Uterus (tissue), 4 donors: ENCODE measurements around the gene VKORC1. TPM values are rescaled to one million over a fixed set of nuclear protein-coding genes. Genes with fewer than 3 reads are reported as not detected.
A peak's percentile ranks its signal among the peaks of the same experiment; 100 is the strongest.

Experiments
- DNase-seq, 2 donors: peaks; one replicate each; pipeline ENCODE4 v3.0.0-alpha.2; 2019 to 2020
- H3K27ac ChIP-seq, 2 donors: fragments of 200-600 bp; sonication (generic); 1 replicate in 1 of 2; 2 replicates in 1 of 2; pipeline ENCODE4 v1.5.1; 2016 to 2018
- H3K27me3 ChIP-seq, 2 donors: fragments of 200-600 bp; sonication (generic); one replicate each; pipeline ENCODE4 v1.5.1; 2018 to 2019; ENCODE audit warnings: control low read depth in 1 of 2
- H3K36me3 ChIP-seq, 2 donors: fragments of 200-600 bp; sonication (generic); one replicate each; pipeline ENCODE4 v1.5.1; 2019; ENCODE audit warnings: control low read depth in 1 of 2
- H3K4me1 ChIP-seq, 2 donors: fragments of 200-600 bp; sonication (generic); one replicate each; pipeline ENCODE4 v1.5.1; 2018 to 2019; ENCODE audit warnings: control low read depth in 1 of 2
- H3K4me3 ChIP-seq, 2 donors: fragments of 200-600 bp; sonication (generic); 1 replicate in 1 of 2; 2 replicates in 1 of 2; pipeline ENCODE4 v1.5.1; 2018 to 2019; ENCODE audit warnings: mild to moderate bottlenecking in 1 of 2
- H3K9me3 ChIP-seq, 2 donors: fragments of 200-600 bp; sonication (generic); one replicate each; pipeline ENCODE4 v1.5.1; 2019; ENCODE audit warnings: control low read depth in 1 of 2
- CTCF ChIP-seq, 4 experiments: fragments of 200-600 bp in 2 of 4; fragments of 450-650 bp in 2 of 4; sonication (generic) in 2 of 4; IDR thresholded peaks; one replicate each; pipeline ENCODE4 v1.5.1; 2016 to 2019; ENCODE audit warnings: antibody characterized with exemption in 4 of 4, mild to moderate bottlenecking in 2 of 4, moderate library complexity in 1 of 4
- POLR2A ChIP-seq, 2 donors: fragments of 450-650 bp; IDR thresholded peaks; one replicate each; pipeline ENCODE4 v1.6.1; 2016; ENCODE audit warnings: antibody characterized with exemption in 2 of 2, mild to moderate bottlenecking in 1 of 2, moderate library complexity in 1 of 2
- intact Hi-C: fragments of 100-400 bp; cut with DNase I; formaldehyde crosslinking; loops from one replicate; pipeline ENCODE4 v1.15.1; 2023; ENCODE audit warnings: low total_unique reads
- total RNA-seq, 4 donors: library from RNA; depleted of rRNA in 3 of 4; stranded (reverse); fragments of >200 nt in 3 of 4; gene quantifications; one replicate each; pipeline versions ENCODE4 v1.1.0 to v1.2.4, GENCODE V29; 2014 to 2023
- donor health status: DM: yes; HTN: yes; CAD: no.

Gene VKORC1
- total RNA-seq, 4 donors from 2014 or later: 68.7 to 81.8 (median 73.5) TPM

GRCh38 chr16:31108794-31109558 is 14.4 kb upstream of the VKORC1 start:
- intact Hi-C loops: no loop called here
- peaks cover 0 to 6% of the 10 kb centered on the region in 2 donors for H3K4me1 ChIP-seq

DNA sequence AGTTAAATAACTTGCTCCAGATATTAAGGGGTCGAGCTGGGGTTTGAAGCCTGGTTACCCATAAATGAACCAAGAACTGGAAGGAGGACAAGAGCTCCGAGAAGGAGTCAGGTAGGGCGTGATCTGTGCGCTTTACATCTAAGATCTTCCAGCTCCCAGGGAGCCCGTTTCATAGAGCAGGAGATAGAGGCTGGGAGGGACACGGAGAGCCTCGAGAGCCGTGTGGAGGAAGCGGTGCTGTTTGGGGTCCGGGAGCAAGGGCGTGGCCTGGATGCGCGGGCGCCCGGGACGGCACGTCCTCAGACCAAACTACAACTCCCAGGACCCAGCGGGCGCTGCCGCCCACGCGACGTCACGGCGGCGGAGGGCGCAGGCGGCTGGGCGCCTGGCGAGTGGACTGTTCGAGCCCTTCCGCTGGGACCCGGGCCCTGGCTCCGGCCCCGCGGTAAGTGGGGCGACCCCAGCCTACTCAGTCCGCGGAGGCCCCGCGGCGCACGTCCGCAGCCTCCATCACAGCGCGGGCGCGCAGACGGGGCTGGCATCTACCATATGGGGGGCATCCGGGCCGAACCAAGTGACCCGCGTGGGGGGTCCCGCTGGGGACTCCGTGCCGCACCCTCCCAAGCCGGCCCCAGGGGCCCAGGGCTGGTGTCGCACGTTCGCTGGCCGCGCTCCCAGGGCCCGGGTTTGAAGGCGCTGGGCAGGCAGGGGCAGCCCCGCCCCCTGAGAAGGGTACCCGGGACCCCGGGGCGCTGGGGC is 13.6 kb upstream of the VKORC1 start, which contains the start of gene BCKDK:
TSS of gene BCKDK (plus strand) at position 352 of the 759 bp plus-strand sequence. CDS start 838 bp downstream, outside the sequence.
- intact Hi-C loops: no loop called here
- Histone ChIP-seq H3K36me3 (no peaks in the 10 kb centered on the region), H3K27me3 (no peaks in the 10 kb centered on the region), H3K27ac (peak within 1 kb of the TSS; percentile 82 to 86), H3K9me3 (no peaks in the 10 kb centered on the region), H3K4me1 (peaks cover 0 to 6% of the 10 kb centered on the region in 2 donors), H3K4me3 (peak within 1 kb of the TSS; percentile 63 to 82)
- peak; percentile 63 to 76 for DNase-seq
- no peak for TF ChIP-seq CTCF (IDR thresholded peaks at IDR 0.05)
- peak; percentile 20 to 69 for TF ChIP-seq POLR2A (IDR thresholded peaks at IDR 0.05)

More at GRCh38 chr16:31108794-31109558, 14.4 kb upstream of the VKORC1 start:
- H3K36me3 ChIP-seq: no peaks in the 10 kb centered on the region
- peak overlapping the region; percentile 63 to 82 for H3K4me3 ChIP-seq
- no peak for DNase-seq
- H3K9me3 ChIP-seq: no peaks in the 10 kb centered on the region
- H3K27me3 ChIP-seq: no peaks in the 10 kb centered on the region
- peak overlapping the region; percentile 82 to 86 for H3K27ac ChIP-seq
- TF ChIP-seq POLR2A (IDR thresholded peaks at IDR 0.05) (no peak), CTCF (IDR thresholded peaks at IDR 0.05) (no peak)

DNA sequence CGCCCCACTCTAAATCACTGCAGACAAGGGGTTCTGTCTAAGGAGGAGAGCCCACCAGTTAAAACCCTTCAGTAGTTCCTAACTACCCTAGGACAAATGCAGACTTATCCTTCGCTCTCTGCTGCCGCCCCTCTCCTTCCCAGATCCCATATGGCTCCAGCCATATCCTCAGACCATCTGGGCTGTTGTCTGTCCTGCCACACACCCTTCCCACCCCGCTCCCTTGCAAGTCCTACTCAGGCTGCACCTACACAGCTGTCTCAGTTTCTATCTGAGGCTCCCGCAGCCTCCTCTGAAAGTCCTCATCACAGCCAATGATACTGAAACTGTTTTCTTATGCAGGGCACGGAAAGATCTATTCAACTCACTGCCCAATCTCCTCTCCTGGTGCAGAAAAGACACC is 12.9 kb upstream of the VKORC1 start:
- intact Hi-C loops: no loop called here
- no peak overlapping the region for H3K27ac ChIP-seq

DNA sequence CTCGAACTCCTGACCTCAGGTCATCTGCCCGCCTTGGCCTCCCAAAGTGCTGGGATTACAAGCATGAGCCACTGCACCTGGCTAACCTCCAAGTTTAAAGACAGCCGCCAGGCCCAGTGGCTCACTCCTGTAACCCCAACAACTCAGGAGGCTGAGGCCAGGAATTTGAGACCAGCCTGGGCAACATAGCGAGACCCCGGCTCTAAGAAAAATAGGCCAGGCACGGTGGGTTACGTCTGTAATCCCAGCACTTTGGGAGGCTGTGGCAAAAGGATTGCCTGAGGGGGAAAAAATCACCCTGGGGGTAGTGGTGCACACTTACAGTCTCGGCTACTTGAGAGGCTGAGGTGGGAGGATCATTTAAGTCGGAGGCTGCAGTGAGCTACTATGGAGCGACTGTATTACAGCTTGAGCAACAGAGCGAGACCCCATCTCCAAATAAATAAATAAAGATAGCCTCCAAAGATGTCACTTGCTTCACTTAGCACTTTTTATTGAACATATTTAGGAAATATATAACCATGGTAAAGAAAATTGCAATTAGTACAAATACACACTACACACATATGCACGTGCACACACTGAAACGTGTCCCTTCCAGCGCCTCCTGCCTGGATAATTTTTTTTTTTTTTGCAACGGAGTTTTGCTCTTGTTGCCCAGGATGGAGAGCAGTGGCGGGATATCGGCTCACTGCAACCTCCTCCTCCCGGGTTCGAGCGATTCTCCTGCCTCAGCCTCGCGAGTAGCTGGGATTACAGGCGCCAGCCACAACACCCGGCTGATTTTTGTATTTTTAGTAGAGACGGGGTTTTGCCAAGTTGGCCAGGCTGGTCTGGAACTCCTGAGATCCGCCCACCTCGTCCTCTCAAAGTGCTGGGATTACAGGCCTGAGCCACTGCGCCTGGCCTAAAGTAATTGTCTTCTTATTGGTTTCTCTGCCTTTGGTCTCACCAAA is 12.2 kb upstream of the VKORC1 start:
- no peak for DNase-seq
- H3K27ac ChIP-seq: no peak overlapping the region
- intact Hi-C loops: no loop called here
- H3K4me3 ChIP-seq: no peak overlapping the region
- TF ChIP-seq POLR2A (IDR thresholded peaks at IDR 0.05) (no peak), CTCF (IDR thresholded peaks at IDR 0.05) (no peak)
- no peaks in the 10 kb centered on the region for H3K36me3 ChIP-seq
- H3K4me1 ChIP-seq: peaks cover 0 to 6% of the 10 kb centered on the region in 2 donors
- no peaks in the 10 kb centered on the region for H3K9me3 ChIP-seq
- no peaks in the 10 kb centered on the region for H3K27me3 ChIP-seq

More for the DNA sequence above, 12.9 kb upstream of the VKORC1 start:
- Histone ChIP-seq H3K4me3 (no peak overlapping the region), H3K4me1 (peaks cover 0 to 6% of the 10 kb centered on the region in 2 donors), H3K36me3 (no peaks in the 10 kb centered on the region), H3K27me3 (no peaks in the 10 kb centered on the region), H3K9me3 (no peaks in the 10 kb centered on the region)
- no peak for DNase-seq
- TF ChIP-seq POLR2A (IDR thresholded peaks at IDR 0.05) (no peak), CTCF (IDR thresholded peaks at IDR 0.05) (no peak)
